ENCODE measurements around the gene GPR132.

GRCh38 chr14:105072381-105072861 is 7.2 kb upstream of the GPR132 start:
- no peak for TF ChIP-seq EZH2 (IDR thresholded peaks at IDR 0.05; ENCODE audit: borderline replicate concordance, low read depth, low read length)
- no peak for TF ChIP-seq CC2D1A (IDR thresholded peaks at IDR 0.05)
- no peak for TF ChIP-seq RAD21 (CRISPR knock-in tag; conservative IDR thresholded peaks at IDR 0.05 in 1 of 2, IDR thresholded peaks at IDR 0.05 in 1 of 2)
- no peak for TF ChIP-seq CTCF (IDR thresholded peaks at IDR 0.05 in 2 of 3, conservative IDR thresholded peaks at IDR 0.05 in 1 of 3; ENCODE audit: insufficient read depth in 2 of 3, low read depth in 1 of 3, low read length in 3 of 3)
- TF ChIP-seq, protein P1, sequence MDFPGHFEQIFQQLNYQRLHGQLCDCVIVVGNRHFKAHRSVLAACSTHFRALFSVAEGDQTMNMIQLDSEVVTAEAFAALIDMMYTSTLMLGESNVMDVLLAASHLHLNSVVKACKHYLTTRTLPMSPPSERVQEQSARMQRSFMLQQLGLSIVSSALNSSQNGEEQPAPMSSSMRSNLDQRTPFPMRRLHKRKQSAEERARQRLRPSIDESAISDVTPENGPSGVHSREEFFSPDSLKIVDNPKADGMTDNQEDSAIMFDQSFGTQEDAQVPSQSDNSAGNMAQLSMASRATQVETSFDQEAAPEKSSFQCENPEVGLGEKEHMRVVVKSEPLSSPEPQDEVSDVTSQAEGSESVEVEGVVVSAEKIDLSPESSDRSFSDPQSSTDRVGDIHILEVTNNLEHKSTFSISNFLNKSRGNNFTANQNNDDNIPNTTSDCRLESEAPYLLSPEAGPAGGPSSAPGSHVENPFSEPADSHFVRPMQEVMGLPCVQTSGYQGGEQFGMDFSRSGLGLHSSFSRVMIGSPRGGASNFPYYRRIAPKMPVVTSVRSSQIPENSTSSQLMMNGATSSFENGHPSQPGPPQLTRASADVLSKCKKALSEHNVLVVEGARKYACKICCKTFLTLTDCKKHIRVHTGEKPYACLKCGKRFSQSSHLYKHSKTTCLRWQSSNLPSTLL (IDR thresholded peaks at IDR 0.05): no peak
- TF ChIP-seq ZNF224 (CRISPR knock-in tag; IDR thresholded peaks at IDR 0.05): no peak
- no peak for TF ChIP-seq ETS1 (conservative IDR thresholded peaks at IDR 0.05; ENCODE audit: control insufficient read depth, low read depth, low read length)

All from K562 (cell line).